Parietal lobe (tissue), 1 donor: ENCODE data around the gene NBAS. TPM values are rescaled to one million over a fixed set of nuclear protein-coding genes. Genes with fewer than 3 reads are reported as not detected.

ENCODE experiments used
- total RNA-seq: library from RNA; depleted of rRNA; stranded (reverse); fragments of >200 nt; gene quantifications from one replicate; pipeline ENCODE4 v1.2.3, GENCODE V29; 2014

The NBAS gene
- total RNA-seq, result 146 TPM

GRCh38 chr2:15560988-15561573, at the start of gene NBAS:
Gene NBAS, minus strand, starts transcription at chr2:15561334. Its CDS starts 30 bp downstream, at chr2:15561304.

GRCh38 chr2:15591692-15592463, 30.7 kb upstream of the NBAS start, which contains the start of gene DDX1:
Gene DDX1, plus strand, starts transcription at chr2:15591868. Its CDS starts 66 bp downstream, at chr2:15591934.

Other genes with a start within 250 kb of the NBAS start
- gene DDX1, start 30.5 kb upstream of the NBAS start, total RNA-seq, result 112 TPM